GM12878 (cell line): Measurements from ENCODE around the gene BTG2. TPM values are rescaled to one million over a fixed set of nuclear protein-coding genes. Genes with fewer than 3 reads are reported as not detected.

ENCODE experiments used
- ATAC-seq: fragments of 200-7000 bp; cut with Tn5 transposase; 3 replicates; pipeline ENCODE4 v1.9.1; 2020; ENCODE audit warnings: mild to moderate bottlenecking, moderate library complexity
- BruUV-seq: library from RNA; stranded (reverse); fragments of 400-500 nt; replicated peaks from 2 replicates; lab custom pipeline; 2021; lab: Mats Ljungman, UMichigan
- CTCF ChIA-PET: fragments of 300-600 bp; sonication (Branson Sonifier 250); formaldehyde crosslinking; extraction: SDS; loops from one replicate; lab custom pipeline; 2021; ENCODE audit warnings: inconsistent platforms; lab: Yijun Ruan, JAX
- POLR2A ChIA-PET: fragments of 350-600 bp; formaldehyde crosslinking; extraction: SDS; loops from one replicate; lab custom pipeline; 2021; ENCODE audit warnings: inconsistent platforms; lab: Charles Lee
- RAD21 ChIA-PET: fragments of 300-600 bp; sonication (Branson Sonifier 250); formaldehyde crosslinking; loops from one replicate; lab custom pipeline; 2023; ENCODE audit warnings: antibody characterized with exemption; ENCODE audit not compliant: unreplicated experiment; lab: Charles Lee
- SMC1A ChIA-PET: fragments of 300-600 bp; sonication (Branson Sonifier 250); formaldehyde crosslinking; loops from one replicate; lab custom pipeline; 2023; ENCODE audit not compliant: unreplicated experiment, uncharacterized antibody; lab: Charles Lee
- DNase-seq: peaks from one replicate; pipeline ENCODE4 v3.0.0-alpha.2; 2011; ENCODE audit warnings: low read depth, low spot score
- FAIRE-seq: peaks from 3 replicates; lab custom pipeline; 2011; peaks lifted over from hg19 to GRCh38; lab: Jason Lieb, UNC
- H2AFZ ChIP-seq: 2 replicates; pipeline ENCODE4 v1.6.0; 2011; ENCODE audit warnings: low read depth, low read length, control low read depth; ENCODE audit not compliant: control insufficient read depth
- H3K27ac ChIP-seq: 2 replicates; pipeline ENCODE4 v1.5.1; 2011; ENCODE audit warnings: control low read depth; ENCODE audit not compliant: control insufficient read depth, insufficient read depth
- H3K27me3 ChIP-seq, 2 experiments: replicated peaks in 1 of 2; 2 replicates each; pipeline versions ENCODE4 v1.6.0 to v1.6.1; 2011; ENCODE audit warnings: low read length in 1 of 2; ENCODE audit not compliant: control insufficient read depth in 2 of 2, insufficient read depth in 2 of 2
- H3K36me3 ChIP-seq, 2 experiments: 2 replicates each; pipeline ENCODE4 v1.5.1; 2011; ENCODE audit warnings: low read length in 1 of 2; ENCODE audit not compliant: control insufficient read depth in 2 of 2, insufficient read depth in 2 of 2
- H3K4me1 ChIP-seq: 2 replicates; pipeline ENCODE4 v1.6.1; 2011; ENCODE audit warnings: mild to moderate bottlenecking, low read length, moderate library complexity, mixed read lengths; ENCODE audit not compliant: control insufficient read depth, insufficient read depth
- H3K4me2 ChIP-seq: 2 replicates; pipeline ENCODE4 v1.6.0; 2011; ENCODE audit warnings: control low read depth; ENCODE audit not compliant: control insufficient read depth, insufficient read depth
- H3K4me3 ChIP-seq: fragments of 200-600 bp; sonication (generic); 2 replicates; pipeline ENCODE4 v1.5.1; 2016
- H3K79me2 ChIP-seq: 2 replicates; pipeline ENCODE4 v1.6.0; 2011; ENCODE audit warnings: low read length; ENCODE audit not compliant: control insufficient read depth, insufficient read depth
- H3K9ac ChIP-seq: 2 replicates; pipeline ENCODE4 v1.8.0; 2011; ENCODE audit warnings: low read length, control low read depth, mixed read lengths; ENCODE audit not compliant: control insufficient read depth, insufficient read depth
- H3K9me3 ChIP-seq: replicated peaks from 3 replicates; pipeline ENCODE4 v1.5.1; 2011; ENCODE audit warnings: mild to moderate bottlenecking, low read length; ENCODE audit not compliant: control insufficient read depth, insufficient read depth
- H4K20me1 ChIP-seq: 2 replicates; pipeline ENCODE4 v1.6.0; 2011; ENCODE audit not compliant: control insufficient read depth, insufficient read depth
- ASH2L ChIP-seq: fragments of 300-600, 200-600 bp; sonication (generic); IDR thresholded peaks from 2 replicates; pipeline ENCODE4 v1.6.1; 2017; ENCODE audit warnings: low read depth, mild to moderate bottlenecking, borderline replicate concordance
- CBX5 ChIP-seq: sonication (generic); IDR thresholded peaks from 2 replicates; pipeline ENCODE4 v1.6.1; 2016; ENCODE audit warnings: low read depth, moderate library complexity, mild to moderate bottlenecking, inconsistent platforms
- MTA2 ChIP-seq: fragments of 450-650 bp; IDR thresholded peaks from 2 replicates; pipeline ENCODE4 v1.6.1; 2016; ENCODE audit warnings: low read depth, mild to moderate bottlenecking, moderate library complexity
- MYC ChIP-seq: IDR thresholded peaks from 2 replicates; pipeline ENCODE4 v1.6.1; 2011; ENCODE audit warnings: mild to moderate bottlenecking, low read length, moderate library complexity, inconsistent platforms; ENCODE audit not compliant: insufficient read depth, insufficient replicate concordance, insufficient read length, severe bottlenecking
- NFIC ChIP-seq: IDR thresholded peaks from 2 replicates; pipeline ENCODE4 v1.6.1; 2012; ENCODE audit warnings: low read depth, mild to moderate bottlenecking, inconsistent platforms, low read length, moderate library complexity
- NFXL1 ChIP-seq: fragments of 450-650 bp; IDR thresholded peaks from 2 replicates; pipeline ENCODE4 v1.6.1; 2017; ENCODE audit warnings: antibody characterized with exemption, mild to moderate bottlenecking, borderline replicate concordance
- NR2C1 ChIP-seq: fragments of 450-650 bp; IDR thresholded peaks from 2 replicates; pipeline ENCODE4 v1.6.1; 2017; ENCODE audit warnings: antibody characterized with exemption, mild to moderate bottlenecking, moderate library complexity
- RUNX3 ChIP-seq: IDR thresholded peaks from 2 replicates; pipeline ENCODE4 v1.6.1; 2012; ENCODE audit warnings: low read length, inconsistent platforms
- SIX5 ChIP-seq: IDR thresholded peaks from 2 replicates; pipeline ENCODE4 v1.6.1; 2011; ENCODE audit warnings: mild to moderate bottlenecking, low read depth, low read length, moderate library complexity; ENCODE audit not compliant: severe bottlenecking
- TCF3 ChIP-seq: IDR thresholded peaks from 2 replicates; pipeline ENCODE4 v1.6.1; 2012; ENCODE audit warnings: low read depth, mild to moderate bottlenecking, low read length, borderline replicate concordance; ENCODE audit not compliant: insufficient read depth
- ZNF274 ChIP-seq: IDR thresholded peaks from one replicate; pipeline ENCODE4 v1.8.0; 2011; ENCODE audit not compliant: insufficient read length, insufficient read depth
- WGBS: methylation state at CpG from one replicate; pipeline ENCODE4 v1.1.6; 2016; ENCODE audit warnings: low lambda C conversion rate; ENCODE audit not compliant: insufficient replicate concordance, insufficient coverage; ENCODE audit errors: missing lambda C conversion rate; 5-methylcytosine and 5-hydroxymethylcytosine counted together
- in situ Hi-C: fragments of 300-500 bp; cut with MboI; formaldehyde crosslinking; loops from 9 replicates; pipeline ENCODE4 v1.14.3; 2018; ENCODE audit warnings: mixed read lengths
- intact Hi-C: fragments of 100-400 bp; cut with micrococcal nuclease; formaldehyde crosslinking; loops from one replicate; pipeline ENCODE4 v1.14.2; 2022; ENCODE audit not compliant: unreplicated experiment
- polyA plus RNA-seq, 11 experiments: library from polyadenylated mRNA; depleted of rRNA in 4 of 11; unstranded in 6 of 11; stranded (reverse) in 5 of 11; fragments of >200 nt; fragmentation: Nextera tagmentation in 4 of 11; fragmentation: Illumina TruSeq in 1 of 11; extraction: Ambion mirVana in 4 of 11; extraction: Trizol in 1 of 11; gene quantifications; 1 replicate in 1 of 11; 2 replicates in 10 of 11; pipeline versions ENCODE4 v1.2.1 to v1.2.3, GENCODE V29; 2011 to 2016; ENCODE audit warnings: inconsistent platforms in 2 of 11, missing spikeins in 2 of 11, low read depth in 1 of 11
- total RNA-seq, 4 experiments: library from RNA; depleted of rRNA in 3 of 4; stranded (reverse); fragments of >200 nt in 3 of 4; fragmentation: Illumina TruSeq in 1 of 4; extraction: Trizol in 1 of 4; gene quantifications; 2 replicates each; pipeline versions ENCODE4 v1.2.1 to v1.2.3, GENCODE V29; 2013 to 2021
- TF ChIP-seq, protein P1 (sequence below): fragments of 450-650 bp; IDR thresholded peaks from 2 replicates; pipeline ENCODE4 v1.6.1; 2017; ENCODE audit warnings: mild to moderate bottlenecking, moderate library complexity
- TF ChIP-seq, protein P2 (sequence below): fragments of 450-650 bp; IDR thresholded peaks from 2 replicates; pipeline ENCODE4 v1.6.1; 2016; ENCODE audit warnings: mild to moderate bottlenecking, moderate library complexity, borderline replicate concordance
- TF ChIP-seq, protein P3 (sequence below): IDR thresholded peaks from 2 replicates; pipeline ENCODE4 v1.6.1; 2012; ENCODE audit warnings: low read depth, low read length, improper control_type of control experiment

The BTG2 gene
- total and polyA plus RNA-seq, 10 of the 15 experiments (the other 5 are each of a cell fraction or from before 2014, with no cell fraction given): 23.3 to 160 (median 98.1) TPM

DNA sequence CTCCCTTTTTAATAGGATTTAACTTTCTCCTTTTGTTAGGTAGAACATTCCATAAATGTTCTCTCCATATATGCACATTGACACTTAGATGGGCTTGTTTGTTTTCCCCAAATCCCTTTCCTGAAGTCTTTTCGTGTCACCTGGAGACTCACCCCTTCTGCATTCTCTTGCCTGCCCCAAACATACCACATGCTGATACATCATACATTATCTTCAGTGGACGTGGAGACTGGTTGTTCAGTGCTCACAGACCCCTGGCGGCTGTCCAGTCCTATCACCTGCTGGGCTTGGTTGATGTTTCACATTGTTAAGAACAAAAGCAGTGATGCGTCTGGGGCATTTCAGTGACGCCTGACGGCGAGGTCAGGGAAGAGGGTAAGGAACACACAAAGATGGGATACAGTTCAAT lies 23.4 kb downstream of the BTG2 start:
- ChIA-PET RAD21 (interaction anchor here (9.5 kb wide), 2 partner anchors 19 to 43 kb away, joined by 351 to 541 read pairs; partner anchors contain the start of gene BTG2), CTCF (interaction anchor here (2.2 to 20.4 kb wide), 8 partner anchors 11 to 59 kb away, joined by 12 to 854 read pairs (median 124); partner anchors contain the start of gene BTG2), POLR2A (interaction anchor here (0.7 to 9.5 kb wide), 4 partner anchors 19 to 56 kb away, joined by 13 to 395 read pairs (median 206); partner anchors contain the start of gene BTG2), SMC1A (interaction anchor here (0.8 to 9.8 kb wide), 5 partner anchors 9 to 112 kb away, joined by 3 to 590 read pairs (median 96); partner anchors contain the start of gene BTG2)
- TF ChIP-seq, protein P1, sequence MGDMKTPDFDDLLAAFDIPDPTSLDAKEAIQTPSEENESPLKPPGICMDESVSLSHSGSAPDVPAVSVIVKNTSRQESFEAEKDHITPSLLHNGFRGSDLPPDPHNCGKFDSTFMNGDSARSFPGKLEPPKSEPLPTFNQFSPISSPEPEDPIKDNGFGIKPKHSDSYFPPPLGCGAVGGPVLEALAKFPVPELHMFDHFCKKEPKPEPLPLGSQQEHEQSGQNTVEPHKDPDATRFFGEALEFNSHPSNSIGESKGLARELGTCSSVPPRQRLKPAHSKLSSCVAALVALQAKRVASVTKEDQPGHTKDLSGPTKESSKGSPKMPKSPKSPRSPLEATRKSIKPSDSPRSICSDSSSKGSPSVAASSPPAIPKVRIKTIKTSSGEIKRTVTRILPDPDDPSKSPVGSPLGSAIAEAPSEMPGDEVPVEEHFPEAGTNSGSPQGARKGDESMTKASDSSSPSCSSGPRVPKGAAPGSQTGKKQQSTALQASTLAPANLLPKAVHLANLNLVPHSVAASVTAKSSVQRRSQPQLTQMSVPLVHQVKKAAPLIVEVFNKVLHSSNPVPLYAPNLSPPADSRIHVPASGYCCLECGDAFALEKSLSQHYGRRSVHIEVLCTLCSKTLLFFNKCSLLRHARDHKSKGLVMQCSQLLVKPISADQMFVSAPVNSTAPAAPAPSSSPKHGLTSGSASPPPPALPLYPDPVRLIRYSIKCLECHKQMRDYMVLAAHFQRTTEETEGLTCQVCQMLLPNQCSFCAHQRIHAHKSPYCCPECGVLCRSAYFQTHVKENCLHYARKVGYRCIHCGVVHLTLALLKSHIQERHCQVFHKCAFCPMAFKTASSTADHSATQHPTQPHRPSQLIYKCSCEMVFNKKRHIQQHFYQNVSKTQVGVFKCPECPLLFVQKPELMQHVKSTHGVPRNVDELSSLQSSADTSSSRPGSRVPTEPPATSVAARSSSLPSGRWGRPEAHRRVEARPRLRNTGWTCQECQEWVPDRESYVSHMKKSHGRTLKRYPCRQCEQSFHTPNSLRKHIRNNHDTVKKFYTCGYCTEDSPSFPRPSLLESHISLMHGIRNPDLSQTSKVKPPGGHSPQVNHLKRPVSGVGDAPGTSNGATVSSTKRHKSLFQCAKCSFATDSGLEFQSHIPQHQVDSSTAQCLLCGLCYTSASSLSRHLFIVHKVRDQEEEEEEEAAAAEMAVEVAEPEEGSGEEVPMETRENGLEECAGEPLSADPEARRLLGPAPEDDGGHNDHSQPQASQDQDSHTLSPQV: no peak
- TF ChIP-seq, protein P2, sequence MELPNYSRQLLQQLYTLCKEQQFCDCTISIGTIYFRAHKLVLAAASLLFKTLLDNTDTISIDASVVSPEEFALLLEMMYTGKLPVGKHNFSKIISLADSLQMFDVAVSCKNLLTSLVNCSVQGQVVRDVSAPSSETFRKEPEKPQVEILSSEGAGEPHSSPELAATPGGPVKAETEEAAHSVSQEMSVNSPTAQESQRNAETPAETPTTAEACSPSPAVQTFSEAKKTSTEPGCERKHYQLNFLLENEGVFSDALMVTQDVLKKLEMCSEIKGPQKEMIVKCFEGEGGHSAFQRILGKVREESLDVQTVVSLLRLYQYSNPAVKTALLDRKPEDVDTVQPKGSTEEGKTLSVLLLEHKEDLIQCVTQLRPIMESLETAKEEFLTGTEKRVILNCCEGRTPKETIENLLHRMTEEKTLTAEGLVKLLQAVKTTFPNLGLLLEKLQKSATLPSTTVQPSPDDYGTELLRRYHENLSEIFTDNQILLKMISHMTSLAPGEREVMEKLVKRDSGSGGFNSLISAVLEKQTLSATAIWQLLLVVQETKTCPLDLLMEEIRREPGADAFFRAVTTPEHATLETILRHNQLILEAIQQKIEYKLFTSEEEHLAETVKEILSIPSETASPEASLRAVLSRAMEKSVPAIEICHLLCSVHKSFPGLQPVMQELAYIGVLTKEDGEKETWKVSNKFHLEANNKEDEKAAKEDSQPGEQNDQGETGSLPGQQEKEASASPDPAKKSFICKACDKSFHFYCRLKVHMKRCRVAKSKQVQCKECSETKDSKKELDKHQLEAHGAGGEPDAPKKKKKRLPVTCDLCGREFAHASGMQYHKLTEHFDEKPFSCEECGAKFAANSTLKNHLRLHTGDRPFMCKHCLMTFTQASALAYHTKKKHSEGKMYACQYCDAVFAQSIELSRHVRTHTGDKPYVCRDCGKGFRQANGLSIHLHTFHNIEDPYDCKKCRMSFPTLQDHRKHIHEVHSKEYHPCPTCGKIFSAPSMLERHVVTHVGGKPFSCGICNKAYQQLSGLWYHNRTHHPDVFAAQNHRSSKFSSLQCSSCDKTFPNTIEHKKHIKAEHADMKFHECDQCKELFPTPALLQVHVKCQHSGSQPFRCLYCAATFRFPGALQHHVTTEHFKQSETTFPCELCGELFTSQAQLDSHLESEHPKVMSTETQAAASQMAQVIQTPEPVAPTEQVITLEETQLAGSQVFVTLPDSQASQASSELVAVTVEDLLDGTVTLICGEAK: no peak
- no peak for TF ChIP-seq RUNX3
- no peak for TF ChIP-seq TCF3
- no peak for TF ChIP-seq SIX5
- no peak for TF ChIP-seq CBX5
- TF ChIP-seq ASH2L: no peak
- no peak for TF ChIP-seq NFXL1
- no peak for TF ChIP-seq ZNF274
- no peak for TF ChIP-seq NFIC
- TF ChIP-seq, protein P3, sequence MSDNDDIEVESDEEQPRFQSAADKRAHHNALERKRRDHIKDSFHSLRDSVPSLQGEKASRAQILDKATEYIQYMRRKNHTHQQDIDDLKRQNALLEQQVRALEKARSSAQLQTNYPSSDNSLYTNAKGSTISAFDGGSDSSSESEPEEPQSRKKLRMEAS: no peak
- TF ChIP-seq MYC: no peak
- no peak for TF ChIP-seq NR2C1
- TF ChIP-seq MTA2: no peak
- Histone ChIP-seq H3K36me3 (no peaks in the 10 kb centered on the region), H3K9me3 (no peaks in the 10 kb centered on the region), H3K9ac (no peak overlapping the region; the same call in 1 of the 2 replicates), H2AFZ (no peak overlapping the region), H4K20me1 (no peaks in the 10 kb centered on the region), H3K4me1 (peaks cover 45% of the 10 kb centered on the region), H3K79me2 (peaks cover 14% of the 10 kb centered on the region), H3K27me3 (no peaks in the 10 kb centered on the region), H3K4me3 (no peak overlapping the region), H3K4me2 (no peak overlapping the region), H3K27ac (no peak overlapping the region; the same call in 1 of the 2 replicates)
- no peak for FAIRE-seq
- intact Hi-C loops (no loop called here), in situ Hi-C loops (no loop called here)
- no TSS peak for BruUV-seq
- ATAC-seq: no peak
- no peak for DNase-seq
- 70% methylated on average over 7 of the region's 7 CpGs for WGBS
